Activated CD4-positive, alpha-beta T cell treated with anti-CD3 and anti-CD28 coated beads for 36 hours (primary cell): ENCODE measurements around the gene NMRK2. TPM values are rescaled to one million over a fixed set of nuclear protein-coding genes. Genes with fewer than 3 reads are reported as not detected.
"Not testable (repeated sequence)": the region's sequence is repeated elsewhere in the genome, so short reads cannot be mapped to it uniquely, and the experiment has no call there.

Experiments
- ATAC-seq: fragments of 200-7000 bp; cut with Tn5 transposase; one replicate; pipeline ENCODE4 v1.10.0; 2021; ENCODE audit warnings: mild to moderate bottlenecking, moderate library complexity
- CTCF ChIA-PET: fragments of 350-600 bp; sonication (Branson Sonifier 250); formaldehyde crosslinking; loops from one replicate; lab custom pipeline; 2021; ENCODE audit warnings: antibody characterized with exemption; lab: Charles Lee
- POLR2A ChIA-PET: fragments of 350-600 bp; sonication (Branson Sonifier 250); formaldehyde crosslinking; loops from one replicate; lab custom pipeline; 2021; ENCODE audit warnings: antibody characterized with exemption, inconsistent platforms; lab: Charles Lee
- DNase-seq: peaks from one replicate; pipeline ENCODE4 v3.0.0-alpha.2; 2020
- H3K27ac Mint-ChIP-seq: one replicate; pipeline ENCODE4 v1.8.0; 2021; ENCODE audit warnings: mixed read lengths
- H3K27me3 Mint-ChIP-seq: one replicate; pipeline ENCODE4 v1.8.0; 2021; ENCODE audit warnings: mixed read lengths
- H3K36me3 Mint-ChIP-seq: one replicate; pipeline ENCODE4 v1.8.0; 2021; ENCODE audit warnings: low read depth, mixed read lengths
- H3K4me1 Mint-ChIP-seq: one replicate; pipeline ENCODE4 v1.8.0; 2021; ENCODE audit warnings: mixed read lengths
- H3K4me3 Mint-ChIP-seq: one replicate; pipeline ENCODE4 v1.8.0; 2021; ENCODE audit warnings: mild to moderate bottlenecking, moderate library complexity, mixed read lengths
- H3K9me3 Mint-ChIP-seq: one replicate; pipeline ENCODE4 v1.8.0; 2021; ENCODE audit warnings: low read depth, mixed read lengths
- intact Hi-C, 2 experiments: fragments of 100-400 bp; cut with DNase I in 1 of 2; cut with micrococcal nuclease in 1 of 2; formaldehyde crosslinking; loops; one replicate each; pipeline versions ENCODE4 v1.14.2 to v1.15.1; 2022 to 2024; cut with DNase I, micrococcal nuclease
- total RNA-seq, 2 experiments: library from RNA; stranded (reverse); gene quantifications; one replicate each; pipeline ENCODE4 v1.2.3, GENCODE V29; 2021

NMRK2 gene
- total RNA-seq, result not detected

- intact Hi-C loops, result no loop called here
- Mint-ChIP-seq H3K27me3 (peaks cover 4% of the 10 kb centered on the region), H3K36me3 (no peaks in the 10 kb centered on the region), H3K27ac (no peak within 1 kb of the TSS), H3K4me3 (no peak within 1 kb of the TSS), H3K4me1 (no peaks in the 10 kb centered on the region), H3K9me3 (no peaks in the 10 kb centered on the region)
- ChIA-PET POLR2A (no interaction called here), CTCF (no interaction called here)
- DNase-seq (peak; percentile 45), ATAC-seq (no peak)
Observed at GRCh38 chr19:3932931-3933810, at the start of gene NMRK2. Gene NMRK2 (plus strand): TSS chr19:3933069. CDS start chr19:3933672, 603 bp downstream.

- no peaks in the 10 kb centered on the region for H3K4me1 Mint-ChIP-seq
- H3K36me3 Mint-ChIP-seq, result no peaks in the 10 kb centered on the region
- no peaks in the 10 kb centered on the region for H3K9me3 Mint-ChIP-seq
- H3K27me3 Mint-ChIP-seq, result peaks cover 2% of the 10 kb centered on the region
- intact Hi-C loops, result no loop called here
- H3K27ac Mint-ChIP-seq, result no peak overlapping the region
- no peak overlapping the region for H3K4me3 Mint-ChIP-seq
- ChIA-PET POLR2A (no interaction called here), CTCF (interaction anchor here (1.5 kb wide), 1 partner anchor 10 kb away, joined by 3 read pairs; no protein-coding TSS in a partner anchor)
- DNase-seq, result no peak
- no peak for ATAC-seq
Observed at GRCh38 chr19:3890591-3890990, 42.3 kb upstream of the NMRK2 start.

- Mint-ChIP-seq H3K9me3 (no peaks in the 10 kb centered on the region), H3K27ac (no peak overlapping the region), H3K4me3 (no peak overlapping the region), H3K4me1 (no peaks in the 10 kb centered on the region), H3K36me3 (no peaks in the 10 kb centered on the region), H3K27me3 (peaks cover 3% of the 10 kb centered on the region)
- no peak for ATAC-seq
- no peak for DNase-seq
- CTCF ChIA-PET, result no interaction called here
- POLR2A ChIA-PET, result no interaction called here
- intact Hi-C loops, result no loop called here
Observed at GRCh38 chr19:3893509-3894179, 39.2 kb upstream of the NMRK2 start.

GRCh38 chr19:3894959-3895358, 37.9 kb upstream of the NMRK2 start:
- H3K9me3 Mint-ChIP-seq, H3K36me3 Mint-ChIP-seq, intact Hi-C loops, H3K27me3 Mint-ChIP-seq, H3K27ac Mint-ChIP-seq, CTCF ChIA-PET, H3K4me1 Mint-ChIP-seq, ATAC-seq, DNase-seq, H3K4me3 Mint-ChIP-seq: not testable (repeated sequence)
- POLR2A ChIA-PET, result interaction anchor here (0.7 kb wide), 1 partner anchor 154 kb away, joined by 6 read pairs; no protein-coding TSS in a partner anchor

GRCh38 chr19:3895788-3896187, 37.1 kb upstream of the NMRK2 start:
- DNase-seq (no peak), ATAC-seq (no peak)
- Mint-ChIP-seq H3K9me3 (peaks cover 3% of the 10 kb centered on the region), H3K36me3 (peaks cover 2% of the 10 kb centered on the region), H3K27ac (no peak overlapping the region), H3K4me3 (no peak overlapping the region), H3K4me1 (no peaks in the 10 kb centered on the region), H3K27me3 (peaks cover 5% of the 10 kb centered on the region)
- POLR2A ChIA-PET, result no interaction called here
- intact Hi-C loops, result no loop called here
- CTCF ChIA-PET, result interaction anchor here (0.6 kb wide), 1 partner anchor 1334 kb away, joined by 3 read pairs; no protein-coding TSS in a partner anchor

- intact Hi-C loops, result no loop called here
- no peak for ATAC-seq
- POLR2A ChIA-PET, result no interaction called here
- H3K9me3 Mint-ChIP-seq, result peaks cover 3% of the 10 kb centered on the region
- no peaks in the 10 kb centered on the region for H3K4me1 Mint-ChIP-seq
- no peak overlapping the region for H3K4me3 Mint-ChIP-seq
- peaks cover 2% of the 10 kb centered on the region for H3K36me3 Mint-ChIP-seq
- H3K27ac Mint-ChIP-seq, result no peak overlapping the region
- CTCF ChIA-PET, result no interaction called here
- peak; percentile 12 for DNase-seq
- H3K27me3 Mint-ChIP-seq, result peaks cover 5% of the 10 kb centered on the region
Observed at GRCh38 chr19:3897936-3898335, 34.9 kb upstream of the NMRK2 start.

GRCh38 chr19:3898426-3898825, 34.4 kb upstream of the NMRK2 start:
- ATAC-seq (no peak), DNase-seq (no peak)
- CTCF ChIA-PET, result interaction anchor here (0.6 to 1.7 kb wide), 3 partner anchors 52 to 241 kb away, joined by 3 to 6 read pairs (median 4); no protein-coding TSS in a partner anchor

GRCh38 chr19:3899531-3900294, 33.2 kb upstream of the NMRK2 start:
- Mint-ChIP-seq H3K27ac (no peak overlapping the region), H3K36me3 (peaks cover 2% of the 10 kb centered on the region), H3K9me3 (peaks cover 3% of the 10 kb centered on the region), H3K4me3 (no peak overlapping the region), H3K4me1 (no peaks in the 10 kb centered on the region), H3K27me3 (peaks cover 5% of the 10 kb centered on the region)
- ChIA-PET POLR2A (no interaction called here), CTCF (interaction anchor here (1.7 kb wide), 1 partner anchor 240 kb away, joined by 6 read pairs; no protein-coding TSS in a partner anchor)
- intact Hi-C loops, result no loop called here
- ATAC-seq, result no peak
- DNase-seq, result no peak

More at GRCh38 chr19:3898426-3898825, 34.4 kb upstream of the NMRK2 start:
- Mint-ChIP-seq H3K4me3 (no peak overlapping the region), H3K9me3 (peaks cover 3% of the 10 kb centered on the region), H3K4me1 (no peaks in the 10 kb centered on the region), H3K36me3 (peaks cover 2% of the 10 kb centered on the region), H3K27ac (no peak overlapping the region), H3K27me3 (peaks cover 5% of the 10 kb centered on the region)
- intact Hi-C loops, result no loop called here
- POLR2A ChIA-PET, result no interaction called here

GRCh38 chr19:3902317-3902973, 30.4 kb upstream of the NMRK2 start:
- ATAC-seq (no peak), DNase-seq (no peak)
- no peak overlapping the region for H3K27ac Mint-ChIP-seq
- peaks cover 2% of the 10 kb centered on the region for H3K36me3 Mint-ChIP-seq
- CTCF ChIA-PET, result no interaction called here
- peaks cover 3% of the 10 kb centered on the region for H3K27me3 Mint-ChIP-seq
- POLR2A ChIA-PET, result no interaction called here
- intact Hi-C loops, result no loop called here
- H3K4me3 Mint-ChIP-seq, result no peak overlapping the region
- H3K4me1 Mint-ChIP-seq, result no peaks in the 10 kb centered on the region
- peaks cover 3% of the 10 kb centered on the region for H3K9me3 Mint-ChIP-seq

- no peak for DNase-seq
- H3K36me3 Mint-ChIP-seq, result no peaks in the 10 kb centered on the region
- no peak overlapping the region for H3K4me3 Mint-ChIP-seq
- H3K9me3 Mint-ChIP-seq, result no peaks in the 10 kb centered on the region
- no peak for ATAC-seq
- H3K4me1 Mint-ChIP-seq, result no peaks in the 10 kb centered on the region
- intact Hi-C loops, result no loop called here
- peaks cover 2% of the 10 kb centered on the region for H3K27me3 Mint-ChIP-seq
- no peak overlapping the region for H3K27ac Mint-ChIP-seq
- CTCF ChIA-PET, result interaction anchor here (0.6 kb wide), 1 partner anchor 939 kb away, joined by 3 read pairs; no protein-coding TSS in a partner anchor
- POLR2A ChIA-PET, result interaction anchor here (0.7 kb wide), 1 partner anchor 629 kb away, joined by 3 read pairs; no protein-coding TSS in a partner anchor
Observed at GRCh38 chr19:3904233-3904632, 28.6 kb upstream of the NMRK2 start.
